K562 (cell line): Measurements from ENCODE around the gene PLEKHA6.

Experiments used
- POLR2A ChIP-seq: fragments of 450-650 bp; conservative IDR thresholded peaks from 2 replicates; pipeline ENCODE4 v1.6.1; 2016
- PREB ChIP-seq: sonication (generic); formaldehyde crosslinking; IDR thresholded peaks from 2 replicates; pipeline ENCODE4 v1.8.1; 2023; ENCODE audit warnings: mild to moderate bottlenecking, missing genetic modification reagents
- RREB1 ChIP-seq: fragments of 250-450 bp; sonication (Bioruptor Pico); IDR thresholded peaks from 2 replicates; pipeline ENCODE4 v1.4.0; 2020
- TAF1 ChIP-seq: IDR thresholded peaks from 2 replicates; pipeline ENCODE4 v1.6.1; 2011; ENCODE audit warnings: mild to moderate bottlenecking, low read length, moderate library complexity; ENCODE audit not compliant: insufficient read depth, control insufficient read depth, severe bottlenecking; ENCODE audit errors: extremely low read depth
- ZNF830 ChIP-seq: fragments of 250-450 bp; sonication (Bioruptor Pico); IDR thresholded peaks from 2 replicates; pipeline ENCODE4 v1.5.0; 2021; ENCODE audit warnings: mild to moderate bottlenecking

GRCh38 chr1:204314171-204314892, 45.4 kb downstream of the PLEKHA6 start:
- no peak for TF ChIP-seq POLR2A
- TF ChIP-seq TAF1: no peak
- TF ChIP-seq PREB (CRISPR knock-in tag): no peak
- TF ChIP-seq ZNF830 (CRISPR knock-in tag): no peak
- TF ChIP-seq RREB1 (CRISPR knock-in tag): no peak
